Fibroblast of the aortic adventitia (primary cell): ENCODE measurements around the gene HRAS. TPM values are rescaled to one million over a fixed set of nuclear protein-coding genes. Genes with fewer than 3 reads are reported as not detected.

Source experiments
- DNase-seq: peaks from one replicate; pipeline ENCODE4 v3.0.0-alpha.2; 2010; ENCODE audit warnings: low read depth
- H3K4me3 ChIP-seq: 2 replicates; pipeline ENCODE4 v1.5.1; 2011; ENCODE audit warnings: low read depth, mild to moderate bottlenecking, control low read depth, low read length, moderate library complexity
- CTCF ChIP-seq: IDR thresholded peaks from 2 replicates; pipeline ENCODE4 v1.5.1; 2011; ENCODE audit warnings: mild to moderate bottlenecking, low read length, control low read depth, inconsistent platforms; ENCODE audit not compliant: insufficient read depth
- total RNA-seq: library from RNA; depleted of rRNA; stranded (reverse); fragments of >200 nt; gene quantifications from 2 replicates; pipeline ENCODE4 v1.2.3, GENCODE V29; 2012; ENCODE audit warnings: low replicate concordance

Gene HRAS
- total RNA-seq, 1 donor = 34.6 TPM

GRCh38 chr11:499201-500076 lies 35.9 kb downstream of the HRAS start:
- DNase-seq = no peak
- no peak for TF ChIP-seq CTCF
- no peak overlapping the region for H3K4me3 ChIP-seq

GRCh38 chr11:498297-499181 lies 36.8 kb downstream of the HRAS start:
- no peak overlapping the region for H3K4me3 ChIP-seq
- TF ChIP-seq CTCF = no peak
- DNase-seq = no peak

- DNase-seq = no peak
- TF ChIP-seq CTCF = no peak
- H3K4me3 ChIP-seq = no peak overlapping the region
These were observed 37.6 kb downstream of the HRAS start for GRCh38 chr11:497565-498296.

GRCh38 chr11:496834-497564 lies 38.4 kb downstream of the HRAS start:
- TF ChIP-seq CTCF = no peak
- no peak for DNase-seq
- no peak overlapping the region for H3K4me3 ChIP-seq

- H3K4me3 ChIP-seq = no peak overlapping the region
- no peak for DNase-seq
- no peak for TF ChIP-seq CTCF
These were observed 39.8 kb downstream of the HRAS start for GRCh38 chr11:495537-495931.
